DMS79 (cell line): Measurements from ENCODE around the gene RNU6-7.

Source experiments
- DNase-seq: peaks from one replicate; lab custom pipeline; 2025; lab: John Stamatoyannopoulos, UW

Gene RNU6-7

GRCh38 chr14:32205554-32205953 lies 3.7 kb downstream of the RNU6-7 start:
- DNase-seq: no peak

GRCh38 chr14:32205984-32206383 lies 4.1 kb downstream of the RNU6-7 start:
- no peak for DNase-seq

GRCh38 chr14:32206552-32206951 lies 4.7 kb downstream of the RNU6-7 start:
- DNase-seq: no peak

- DNase-seq: no peak
Measured at GRCh38 chr14:32208490-32208889, 6.6 kb downstream of the RNU6-7 start.

- DNase-seq: no peak
Measured at GRCh38 chr14:32209471-32209870, 7.6 kb downstream of the RNU6-7 start.

- no peak for DNase-seq
Measured at GRCh38 chr14:32211068-32211404, 9.2 kb downstream of the RNU6-7 start.

GRCh38 chr14:32212833-32213232 lies 11.0 kb downstream of the RNU6-7 start:
- DNase-seq: no peak

GRCh38 chr14:32217301-32217700 lies 15.5 kb downstream of the RNU6-7 start:
- no peak for DNase-seq

GRCh38 chr14:32224737-32225377 lies 23.0 kb downstream of the RNU6-7 start:
- DNase-seq: peak; percentile 8

- DNase-seq: no peak
Measured at GRCh38 chr14:32225378-32225920, 23.6 kb downstream of the RNU6-7 start.

- no peak for DNase-seq
Measured at GRCh38 chr14:32226056-32226455, 24.2 kb downstream of the RNU6-7 start.

- no peak for DNase-seq
Measured at GRCh38 chr14:32230181-32230580, 28.3 kb downstream of the RNU6-7 start.

- no peak for DNase-seq
Measured at GRCh38 chr14:32230695-32231280, 28.9 kb downstream of the RNU6-7 start.

- no peak for DNase-seq
Measured at GRCh38 chr14:32232481-32232880, 30.6 kb downstream of the RNU6-7 start.

GRCh38 chr14:32233260-32233659 lies 31.4 kb downstream of the RNU6-7 start:
- DNase-seq: no peak

GRCh38 chr14:32244404-32244803 lies 42.6 kb downstream of the RNU6-7 start:
- no peak for DNase-seq

- no peak for DNase-seq
Measured at GRCh38 chr14:32246751-32247150, 44.9 kb downstream of the RNU6-7 start.

GRCh38 chr14:32249371-32249770 lies 47.5 kb downstream of the RNU6-7 start:
- no peak for DNase-seq

GRCh38 chr14:32249780-32250179 lies 47.9 kb downstream of the RNU6-7 start:
- no peak for DNase-seq

GRCh38 chr14:32250681-32251080 lies 48.8 kb downstream of the RNU6-7 start:
- DNase-seq: no peak

GRCh38 chr14:32251530-32251929 lies 49.7 kb downstream of the RNU6-7 start:
- DNase-seq: no peak
